ENCODE measurements around the gene SLAMF7.

Gene SLAMF7

GRCh38 chr1:160748181-160748877 is 9.3 kb downstream of the SLAMF7 start:
- Mint-ChIP-seq H3K27me3 (no peaks in the 10 kb centered on the region), H3K9me3 (no peaks in the 10 kb centered on the region), H3K36me3 (ENCODE audit: low read depth) (peaks cover 93% of the 10 kb centered on the region), H3K4me3 (peak overlapping the region; percentile 22), H3K4me1 (ENCODE audit: low read depth) (peaks cover 98% of the 10 kb centered on the region), H3K27ac (peak overlapping the region; percentile 59)

DNA sequence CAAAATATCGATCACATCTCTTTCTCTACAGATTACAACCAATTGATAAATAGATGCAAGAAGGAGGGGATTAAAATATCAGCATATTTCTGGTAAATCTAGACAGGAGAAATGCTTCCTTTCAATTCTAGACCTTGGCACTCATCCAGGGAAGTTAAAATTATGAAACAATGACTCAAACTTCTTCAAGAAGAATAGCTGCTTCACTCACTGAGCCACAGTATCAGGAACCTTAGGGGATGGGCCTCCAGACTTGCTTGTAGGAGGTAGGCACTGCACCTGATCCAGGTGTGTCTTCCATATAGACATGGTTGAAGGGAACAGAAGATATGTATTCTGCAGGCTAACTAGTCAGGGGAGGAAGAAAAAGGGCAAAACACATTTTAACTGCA is 9.8 kb downstream of the SLAMF7 start:
- Mint-ChIP-seq H3K27ac (peak overlapping the region; percentile 59), H3K9me3 (no peaks in the 10 kb centered on the region), H3K4me1 (ENCODE audit: low read depth) (peaks cover 98% of the 10 kb centered on the region), H3K27me3 (no peaks in the 10 kb centered on the region), H3K4me3 (peak overlapping the region; percentile 22), H3K36me3 (ENCODE audit: low read depth) (peaks cover 95% of the 10 kb centered on the region)

- Mint-ChIP-seq H3K9me3 (peaks cover 3% of the 10 kb centered on the region), H3K27me3 (no peaks in the 10 kb centered on the region), H3K4me1 (ENCODE audit: low read depth) (peaks cover 93% of the 10 kb centered on the region), H3K36me3 (ENCODE audit: low read depth) (peaks cover 85% of the 10 kb centered on the region), H3K4me3 (peak overlapping the region; percentile 66), H3K27ac (peak overlapping the region; percentile 98)
Observed at GRCh38 chr1:160750608-160751007, 11.6 kb downstream of the SLAMF7 start.

DNA sequence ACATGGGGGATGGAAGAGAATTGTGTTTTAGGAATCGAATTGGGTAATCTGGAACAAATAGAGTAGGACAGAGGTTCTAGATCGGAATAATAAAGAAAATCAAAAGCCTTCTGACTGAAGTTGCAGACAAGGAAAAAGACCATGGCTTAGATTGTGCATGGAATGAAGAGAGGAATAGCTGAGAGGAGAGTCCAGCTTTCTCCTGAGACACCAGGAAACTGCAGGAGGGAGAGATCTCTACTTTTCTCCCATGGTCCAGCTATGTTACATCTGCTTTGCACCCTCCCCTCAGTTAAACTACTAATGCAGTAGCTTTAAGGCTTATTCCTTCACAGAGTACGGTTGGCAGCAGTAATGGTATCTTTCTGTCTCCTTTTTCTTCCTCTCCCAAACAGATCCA is 13.4 kb downstream of the SLAMF7 start:
- peaks cover 93% of the 10 kb centered on the region for H3K4me1 Mint-ChIP-seq (ENCODE audit: low read depth)
- peak overlapping the region; percentile 89 for H3K27ac Mint-ChIP-seq
- H3K27me3 Mint-ChIP-seq = no peaks in the 10 kb centered on the region
- H3K36me3 Mint-ChIP-seq (ENCODE audit: low read depth) = peaks cover 81% of the 10 kb centered on the region
- H3K9me3 Mint-ChIP-seq = peaks cover 10% of the 10 kb centered on the region
- peak overlapping the region; percentile 46 for H3K4me3 Mint-ChIP-seq

- H3K9me3 Mint-ChIP-seq = peaks cover 10% of the 10 kb centered on the region
Observed at GRCh38 chr1:160752924-160753323, 13.9 kb downstream of the SLAMF7 start.

DNA sequence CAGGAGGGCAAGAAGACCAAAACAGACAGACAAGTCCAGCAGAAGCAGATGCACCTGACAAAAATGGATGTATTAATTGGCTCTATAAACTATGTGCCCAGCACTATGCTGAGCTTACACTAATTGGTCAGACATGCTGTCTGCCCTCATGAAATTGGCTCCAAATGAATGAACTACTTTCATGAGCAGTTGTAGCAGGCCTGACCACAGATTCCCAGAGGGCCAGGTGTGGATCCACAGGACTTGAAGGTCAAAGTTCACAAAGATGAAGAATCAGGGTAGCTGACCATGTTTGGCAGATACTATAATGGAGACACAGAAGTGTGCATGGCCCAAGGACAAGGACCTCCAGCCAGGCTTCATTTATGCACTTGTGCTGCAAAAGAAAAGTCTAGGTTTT is 14.5 kb downstream of the SLAMF7 start:
- no peak overlapping the region for H3K4me3 Mint-ChIP-seq
- peaks cover 73% of the 10 kb centered on the region for H3K36me3 Mint-ChIP-seq (ENCODE audit: low read depth)
- peaks cover 90% of the 10 kb centered on the region for H3K4me1 Mint-ChIP-seq (ENCODE audit: low read depth)
- H3K9me3 Mint-ChIP-seq = peaks cover 10% of the 10 kb centered on the region
- H3K27me3 Mint-ChIP-seq = no peaks in the 10 kb centered on the region
- H3K27ac Mint-ChIP-seq = peak overlapping the region; percentile 89

More at GRCh38 chr1:160752924-160753323, 13.9 kb downstream of the SLAMF7 start:
- peaks cover 79% of the 10 kb centered on the region for H3K36me3 Mint-ChIP-seq (ENCODE audit: low read depth)
- H3K4me3 Mint-ChIP-seq = peak overlapping the region; percentile 21
- H3K27ac Mint-ChIP-seq = peak overlapping the region; percentile 89
- no peaks in the 10 kb centered on the region for H3K27me3 Mint-ChIP-seq
- H3K4me1 Mint-ChIP-seq (ENCODE audit: low read depth) = peaks cover 92% of the 10 kb centered on the region

- Mint-ChIP-seq H3K9me3 (peaks cover 10% of the 10 kb centered on the region), H3K36me3 (ENCODE audit: low read depth) (peaks cover 61% of the 10 kb centered on the region), H3K4me3 (peak overlapping the region; percentile 27), H3K4me1 (ENCODE audit: low read depth) (peaks cover 84% of the 10 kb centered on the region), H3K27me3 (no peaks in the 10 kb centered on the region), H3K27ac (peak overlapping the region; percentile 94)
Observed at GRCh38 chr1:160755461-160755860, 16.4 kb downstream of the SLAMF7 start.

DNA sequence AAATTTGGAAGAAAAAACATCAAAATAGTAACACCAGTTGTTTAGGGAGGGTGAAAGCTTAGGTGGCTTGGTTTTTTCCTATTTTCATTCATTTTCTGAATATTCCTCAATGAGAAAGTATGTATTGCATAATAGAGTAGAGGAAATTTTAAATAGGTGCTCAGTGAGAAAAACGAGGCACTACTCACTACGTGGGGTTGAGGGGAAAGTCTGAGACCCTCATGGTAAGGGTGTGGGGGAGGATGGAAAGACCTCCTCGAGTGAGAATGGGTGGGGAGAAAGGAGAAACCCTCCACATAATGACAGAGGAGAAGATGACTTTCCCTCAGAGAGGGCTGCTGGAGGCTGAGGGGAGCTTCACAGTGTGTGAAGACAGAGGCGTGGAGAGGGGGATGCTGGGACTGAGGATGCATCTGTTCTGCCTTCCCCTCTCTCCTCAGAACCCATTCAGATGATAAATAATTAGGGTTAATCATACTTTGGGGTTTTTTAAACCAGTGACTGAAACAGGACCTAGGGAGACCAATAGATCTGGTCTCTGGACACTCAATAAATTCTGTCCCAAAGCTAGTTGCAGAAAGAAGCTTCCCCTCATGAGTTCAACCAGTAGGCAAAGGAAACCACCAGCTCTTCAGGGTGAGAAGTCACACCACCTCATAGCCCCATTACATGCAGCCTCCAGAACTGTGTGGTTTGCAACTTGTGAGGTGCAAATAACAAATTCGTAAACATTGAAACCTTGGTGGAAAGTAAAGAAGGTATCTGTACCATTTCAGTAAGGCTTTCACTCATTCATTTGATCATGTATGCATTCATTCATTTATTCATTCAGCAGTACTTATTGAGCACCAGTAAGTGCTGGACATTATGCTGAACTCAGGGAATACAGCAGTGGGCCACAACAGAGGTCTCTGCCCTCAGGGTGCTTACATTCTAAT is 17.1 kb downstream of the SLAMF7 start:
- Mint-ChIP-seq H3K36me3 (ENCODE audit: low read depth) (peaks cover 54% of the 10 kb centered on the region), H3K27ac (peak overlapping the region; percentile 94), H3K9me3 (peaks cover 10% of the 10 kb centered on the region), H3K4me3 (peak overlapping the region; percentile 27), H3K4me1 (ENCODE audit: low read depth) (peaks cover 84% of the 10 kb centered on the region), H3K27me3 (no peaks in the 10 kb centered on the region)

GRCh38 chr1:160756849-160757201 is 17.8 kb downstream of the SLAMF7 start:
- Mint-ChIP-seq H3K36me3 (ENCODE audit: low read depth) (peaks cover 49% of the 10 kb centered on the region), H3K4me3 (peak overlapping the region; percentile 27), H3K9me3 (peaks cover 10% of the 10 kb centered on the region), H3K27ac (peak overlapping the region; percentile 94), H3K4me1 (ENCODE audit: low read depth) (peaks cover 85% of the 10 kb centered on the region), H3K27me3 (no peaks in the 10 kb centered on the region)

DNA sequence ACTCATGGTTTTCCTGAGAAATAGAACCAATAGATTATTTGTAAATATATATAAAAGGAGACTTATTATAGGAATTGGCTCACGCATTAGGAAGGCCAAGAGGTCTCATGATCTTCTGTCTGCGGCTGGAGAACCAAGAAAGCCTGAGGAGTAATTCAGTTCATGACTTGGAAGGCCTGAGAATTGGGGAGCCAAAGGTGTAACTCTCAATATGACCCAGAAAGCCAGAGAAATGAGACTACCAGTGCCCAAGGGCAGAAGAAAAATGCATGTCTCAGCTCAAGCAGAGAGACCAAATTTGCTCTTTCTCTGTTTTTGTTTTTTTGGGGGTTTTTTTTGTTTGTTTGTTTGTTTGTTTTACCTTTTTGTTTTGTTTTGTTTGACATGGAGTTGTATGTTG is 19.5 kb downstream of the SLAMF7 start:
- Mint-ChIP-seq H3K27me3 (no peaks in the 10 kb centered on the region), H3K36me3 (ENCODE audit: low read depth) (peaks cover 32% of the 10 kb centered on the region), H3K27ac (peak overlapping the region; percentile 50), H3K4me3 (no peak overlapping the region), H3K4me1 (ENCODE audit: low read depth) (peaks cover 69% of the 10 kb centered on the region), H3K9me3 (peaks cover 10% of the 10 kb centered on the region)

DNA sequence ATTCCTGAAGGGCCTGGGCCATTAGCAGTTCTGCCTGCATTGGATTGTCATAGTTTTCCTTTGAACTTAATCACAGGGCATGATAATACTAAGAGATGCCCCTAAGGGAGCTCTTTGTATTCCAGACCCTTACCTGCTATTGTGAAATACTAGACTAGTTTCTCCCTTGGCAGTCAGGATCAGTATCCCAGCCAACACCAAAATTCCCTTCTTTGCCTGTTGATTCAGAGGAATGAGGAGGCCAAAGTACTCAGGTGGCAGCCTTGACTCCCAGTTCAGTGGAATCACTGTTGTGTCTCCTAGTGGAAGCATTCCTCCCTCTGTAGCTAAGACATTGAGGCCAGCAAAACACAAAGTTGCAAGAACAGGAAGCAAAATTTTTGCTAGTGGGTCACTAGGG is 20.7 kb downstream of the SLAMF7 start:
- H3K4me1 Mint-ChIP-seq (ENCODE audit: low read depth) = peaks cover 69% of the 10 kb centered on the region
- H3K27me3 Mint-ChIP-seq = no peaks in the 10 kb centered on the region
- peaks cover 21% of the 10 kb centered on the region for H3K36me3 Mint-ChIP-seq (ENCODE audit: low read depth)
- H3K4me3 Mint-ChIP-seq = no peak overlapping the region
- no peak overlapping the region for H3K27ac Mint-ChIP-seq
- peaks cover 7% of the 10 kb centered on the region for H3K9me3 Mint-ChIP-seq

- Mint-ChIP-seq H3K27ac (no peak overlapping the region), H3K36me3 (ENCODE audit: low read depth) (peaks cover 19% of the 10 kb centered on the region), H3K27me3 (no peaks in the 10 kb centered on the region), H3K9me3 (peaks cover 7% of the 10 kb centered on the region), H3K4me1 (ENCODE audit: low read depth) (peaks cover 70% of the 10 kb centered on the region), H3K4me3 (no peak overlapping the region)
Observed at GRCh38 chr1:160761046-160761445, 22.0 kb downstream of the SLAMF7 start.

DNA sequence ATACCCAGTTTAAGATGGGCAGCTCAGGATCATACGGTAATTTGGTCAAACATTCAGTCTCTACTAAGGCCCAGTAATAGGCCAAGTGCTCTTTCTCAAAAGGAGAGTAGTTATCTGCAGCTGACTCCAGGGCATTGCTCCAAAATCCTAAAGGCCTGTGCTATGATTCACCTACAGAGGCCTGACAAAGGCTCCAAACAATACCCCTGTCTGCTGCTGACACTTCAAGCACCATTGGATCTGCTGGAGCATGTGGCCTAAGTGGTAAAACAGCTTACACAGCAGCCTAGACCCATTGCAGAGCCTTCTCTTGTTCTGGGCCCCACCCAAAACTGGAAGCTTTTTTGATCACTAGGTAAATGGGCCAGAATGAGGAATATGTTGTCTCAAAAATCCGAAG is 22.8 kb downstream of the SLAMF7 start:
- H3K27me3 Mint-ChIP-seq = no peaks in the 10 kb centered on the region
- H3K36me3 Mint-ChIP-seq (ENCODE audit: low read depth) = peaks cover 10% of the 10 kb centered on the region
- H3K9me3 Mint-ChIP-seq = peaks cover 2% of the 10 kb centered on the region
- no peak overlapping the region for H3K4me3 Mint-ChIP-seq
- no peak overlapping the region for H3K27ac Mint-ChIP-seq
- peaks cover 70% of the 10 kb centered on the region for H3K4me1 Mint-ChIP-seq (ENCODE audit: low read depth)

GRCh38 chr1:160763993-160764392 is 24.9 kb downstream of the SLAMF7 start:
- Mint-ChIP-seq H3K4me1 (ENCODE audit: low read depth) (peaks cover 69% of the 10 kb centered on the region), H3K27ac (no peak overlapping the region), H3K9me3 (no peaks in the 10 kb centered on the region), H3K36me3 (ENCODE audit: low read depth) (peaks cover 2% of the 10 kb centered on the region), H3K27me3 (no peaks in the 10 kb centered on the region), H3K4me3 (no peak overlapping the region)
